Measurements from ENCODE around the gene ASB7.

ASB7 gene

GRCh38 chr15:100566850-100567628, 35.4 kb upstream of the ASB7 start:
- Histone ChIP-seq H3K9me2 (replicated peaks; ENCODE audit: insufficient read depth, low read length) (no peaks in the 10 kb centered on the region), H3K9me3 (ENCODE audit: insufficient read depth, low read length) (no peaks in the 10 kb centered on the region), H2AFZ (ENCODE audit: low read depth, low read length, severe bottlenecking) (no peak overlapping the region), H3K27me3 (ENCODE audit: low read length) (no peaks in the 10 kb centered on the region), H4K20me1 (ENCODE audit: low read depth, low read length) (no peaks in the 10 kb centered on the region), H3K9ac (ENCODE audit: low read length) (no peak overlapping the region), H3K4me3 (ENCODE audit: insufficient read depth, low read length, poor library complexity, severe bottlenecking) (no peak overlapping the region), H3K79me2 (ENCODE audit: insufficient read depth, low read length) (no peaks in the 10 kb centered on the region), H3K4me2 (ENCODE audit: low read depth, low read length, poor library complexity, severe bottlenecking) (no peak overlapping the region), H3K27ac (ENCODE audit: low read depth, low read length) (no peak overlapping the region), H3K36me3 (ENCODE audit: low read length) (no peaks in the 10 kb centered on the region), H3F3A (ENCODE audit: insufficient read depth) (no peaks in the 10 kb centered on the region)
- TF ChIP-seq CTCF (IDR thresholded peaks at IDR 0.05; ENCODE audit: insufficient read depth, low read length, poor library complexity, severe bottlenecking) (no peak), EZH2phosphoT487 (conservative IDR thresholded peaks at IDR 0.05; ENCODE audit: low read length) (no peak)

- peaks cover 5% of the 10 kb centered on the region; the same call in 1 of the 2 replicates for H3K36me3 ChIP-seq (ENCODE audit: low read length)
- H3F3A ChIP-seq (ENCODE audit: insufficient read depth): no peaks in the 10 kb centered on the region
- no peak overlapping the region for H3K27ac ChIP-seq (ENCODE audit: low read depth, low read length)
- H3K4me2 ChIP-seq (ENCODE audit: low read depth, low read length, poor library complexity, severe bottlenecking): no peak overlapping the region
- TF ChIP-seq CTCF (IDR thresholded peaks at IDR 0.05; ENCODE audit: insufficient read depth, low read length, poor library complexity, severe bottlenecking): no peak
- TF ChIP-seq EZH2phosphoT487 (conservative IDR thresholded peaks at IDR 0.05; ENCODE audit: low read length): no peak
- no peak overlapping the region for H3K4me3 ChIP-seq (ENCODE audit: insufficient read depth, low read length, poor library complexity, severe bottlenecking)
- H3K27me3 ChIP-seq (ENCODE audit: low read length): no peaks in the 10 kb centered on the region
- H3K79me2 ChIP-seq (ENCODE audit: insufficient read depth, low read length): no peaks in the 10 kb centered on the region
- no peaks in the 10 kb centered on the region for H3K9me3 ChIP-seq (ENCODE audit: insufficient read depth, low read length)
- H3K9ac ChIP-seq (ENCODE audit: low read length): no peak overlapping the region
- H4K20me1 ChIP-seq (ENCODE audit: low read depth, low read length): no peaks in the 10 kb centered on the region
- no peaks in the 10 kb centered on the region for H3K9me2 ChIP-seq (replicated peaks; ENCODE audit: insufficient read depth, low read length)
- H2AFZ ChIP-seq (ENCODE audit: low read depth, low read length, severe bottlenecking): no peak overlapping the region
Measured at GRCh38 chr15:100569391-100569790, 33.0 kb upstream of the ASB7 start.

- Histone ChIP-seq H2AFZ (ENCODE audit: low read depth, low read length, severe bottlenecking) (no peak overlapping the region), H3K27ac (ENCODE audit: low read depth, low read length) (no peak overlapping the region), H3K79me2 (ENCODE audit: insufficient read depth, low read length) (no peaks in the 10 kb centered on the region), H3K9me3 (ENCODE audit: insufficient read depth, low read length) (no peaks in the 10 kb centered on the region), H3K9me2 (replicated peaks; ENCODE audit: insufficient read depth, low read length) (no peaks in the 10 kb centered on the region), H3K27me3 (ENCODE audit: low read length) (no peaks in the 10 kb centered on the region), H3K9ac (ENCODE audit: low read length) (no peak overlapping the region), H3K4me2 (ENCODE audit: low read depth, low read length, poor library complexity, severe bottlenecking) (no peak overlapping the region), H3K36me3 (ENCODE audit: low read length) (peaks cover 5% of the 10 kb centered on the region; the same call in 1 of the 2 replicates), H4K20me1 (ENCODE audit: low read depth, low read length) (no peaks in the 10 kb centered on the region), H3K4me3 (ENCODE audit: insufficient read depth, low read length, poor library complexity, severe bottlenecking) (no peak overlapping the region), H3F3A (ENCODE audit: insufficient read depth) (no peaks in the 10 kb centered on the region)
- TF ChIP-seq CTCF (IDR thresholded peaks at IDR 0.05; ENCODE audit: insufficient read depth, low read length, poor library complexity, severe bottlenecking) (no peak), EZH2phosphoT487 (conservative IDR thresholded peaks at IDR 0.05; ENCODE audit: low read length) (no peak)
Measured at GRCh38 chr15:100570275-100570674, 32.1 kb upstream of the ASB7 start.

Data from SU-DHL-6 (cell line).